SJSA1 (cell line): ENCODE data around the gene FAM83G. TPM values are rescaled to one million over a fixed set of nuclear protein-coding genes. Genes with fewer than 3 reads are reported as not detected.
A peak's percentile ranks its signal among the peaks of the same experiment; 100 is the strongest.

Experiments
- DNase-seq, 2 experiments: peaks; one replicate each; pipeline ENCODE4 v3.0.0-alpha.2; 2015 to 2020; ENCODE audit warnings: low spot score in 2 of 2, low read depth in 1 of 2
- H3K27ac ChIP-seq: fragments of 250-450 bp; sonication (Bioruptor Pico); 2 replicates; pipeline ENCODE4 v1.5.1; 2020; ENCODE audit warnings: mild to moderate bottlenecking, moderate library complexity
- H3K27me3 ChIP-seq: fragments of 250-450 bp; sonication (Bioruptor Pico); replicated peaks from 2 replicates; pipeline ENCODE4 v1.5.1; 2020; ENCODE audit warnings: mild to moderate bottlenecking, moderate library complexity
- H3K36me3 ChIP-seq: fragments of 250-450 bp; sonication (Bioruptor Pico); 2 replicates; pipeline ENCODE4 v1.5.1; 2020; ENCODE audit warnings: mild to moderate bottlenecking
- H3K4me1 ChIP-seq: fragments of 250-450 bp; sonication (Bioruptor Pico); replicated peaks from 2 replicates; pipeline ENCODE4 v1.6.1; 2021; ENCODE audit warnings: mild to moderate bottlenecking
- H3K4me3 ChIP-seq: fragments of 250-450 bp; sonication (Bioruptor Pico); 2 replicates; pipeline ENCODE4 v1.5.1; 2020; ENCODE audit warnings: mild to moderate bottlenecking
- H3K9me3 ChIP-seq: fragments of 250-450 bp; sonication (Bioruptor Pico); replicated peaks from 2 replicates; pipeline ENCODE4 v1.5.1; 2020; ENCODE audit warnings: mild to moderate bottlenecking
- total RNA-seq: library from RNA; depleted of rRNA; stranded (reverse); fragments of >200 nt; shearing (Covaris generic); gene quantifications from 2 replicates; pipeline ENCODE4 v1.2.3, GENCODE V29; 2014

The FAM83G gene
- total RNA-seq, 1 experiment from 2014 or later, result 6.7 TPM

DNA sequence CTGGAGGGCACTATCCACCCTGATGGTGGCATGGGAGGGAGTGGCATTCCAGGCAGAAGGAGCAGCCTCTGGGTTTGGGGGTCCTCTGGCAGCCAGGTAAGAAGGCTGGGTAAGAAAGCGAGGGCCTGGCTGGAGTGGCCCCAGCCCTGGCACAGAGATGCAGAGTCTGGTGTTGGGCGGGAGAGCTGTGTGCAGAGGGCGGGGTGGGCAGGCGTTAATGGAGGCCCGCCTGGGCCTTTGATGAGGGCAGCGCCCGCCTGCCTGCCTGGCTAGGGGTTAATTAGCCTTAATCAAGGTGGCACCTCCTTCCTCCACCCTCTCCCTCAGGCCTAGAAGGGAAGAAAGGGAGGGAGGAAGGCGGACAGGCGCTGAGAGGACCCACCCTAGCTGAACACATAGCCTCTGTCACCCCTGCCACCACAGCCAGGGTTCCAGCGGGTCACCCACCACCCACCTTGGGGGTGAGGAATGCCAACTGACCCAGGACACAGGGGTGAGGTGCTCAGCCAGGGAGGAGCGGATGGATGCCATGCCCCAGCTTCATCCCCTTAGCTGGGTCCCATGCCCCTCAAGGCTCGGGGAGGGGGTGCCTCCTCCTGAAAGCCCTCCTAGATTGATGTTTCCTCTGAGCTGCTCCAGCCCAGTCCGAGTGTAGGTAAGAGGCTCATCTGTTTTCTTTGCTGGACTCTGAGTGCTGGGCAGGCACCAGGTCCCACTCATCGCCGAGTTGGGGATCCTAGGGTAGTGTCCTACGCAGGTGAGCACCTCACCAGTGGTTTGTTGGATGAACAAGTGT lies 13.4 kb upstream of the FAM83G start:
- no peak for DNase-seq
- H3K4me1 ChIP-seq, result no peaks in the 10 kb centered on the region
- no peaks in the 10 kb centered on the region for H3K9me3 ChIP-seq

DNA sequence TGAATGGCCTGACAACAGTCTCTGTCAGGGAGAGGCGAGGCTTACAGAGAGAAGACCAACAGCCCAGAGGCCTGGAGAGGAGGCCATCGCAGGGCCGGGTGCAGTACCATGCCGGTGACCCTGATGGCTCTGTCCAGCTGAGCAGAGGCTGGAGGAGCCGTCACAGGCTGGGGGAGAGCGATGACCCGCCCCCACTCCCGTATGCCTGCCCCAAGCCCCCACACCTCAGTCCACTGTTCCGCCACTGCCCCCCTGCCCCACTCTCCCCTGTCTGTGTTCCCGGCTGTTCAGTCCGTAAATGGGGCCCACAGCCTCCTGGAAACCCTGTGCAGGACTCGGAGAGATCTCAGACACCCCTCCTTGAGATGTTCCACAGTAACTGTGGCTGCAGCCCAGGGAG lies 12.8 kb upstream of the FAM83G start:
- no peaks in the 10 kb centered on the region for H3K36me3 ChIP-seq
- no peak for DNase-seq

More for the DNA sequence above, 13.4 kb upstream of the FAM83G start:
- Histone ChIP-seq H3K27me3 (no peaks in the 10 kb centered on the region), H3K36me3 (no peaks in the 10 kb centered on the region), H3K4me3 (no peak overlapping the region), H3K27ac (no peak overlapping the region)

DNA sequence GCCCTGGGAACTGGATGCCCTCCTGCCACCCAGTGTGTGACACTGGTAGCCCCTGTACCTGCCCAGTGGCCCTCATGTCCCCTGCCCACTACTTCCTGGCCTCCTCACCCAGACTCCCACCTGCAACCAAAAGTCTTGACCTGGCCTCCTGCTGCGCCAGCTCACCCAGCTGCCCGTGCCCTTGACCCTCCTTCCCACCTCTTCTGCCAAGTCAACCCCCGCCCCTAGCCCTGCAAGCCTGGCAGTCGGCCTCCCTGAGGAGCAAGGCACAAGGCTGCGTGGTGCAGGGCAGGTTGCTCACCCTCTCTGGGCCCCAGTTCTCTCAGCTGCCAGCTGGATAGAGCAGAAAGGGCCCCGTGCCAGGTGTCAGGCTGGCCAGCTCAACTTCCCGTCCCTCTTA lies 12.3 kb upstream of the FAM83G start:
- Histone ChIP-seq H3K9me3 (no peaks in the 10 kb centered on the region), H3K4me1 (no peaks in the 10 kb centered on the region), H3K4me3 (no peak overlapping the region), H3K36me3 (no peaks in the 10 kb centered on the region), H3K27ac (no peak overlapping the region), H3K27me3 (no peaks in the 10 kb centered on the region)
- DNase-seq, result no peak

More for the DNA sequence above, 12.8 kb upstream of the FAM83G start:
- H3K27me3 ChIP-seq, result no peaks in the 10 kb centered on the region
- no peaks in the 10 kb centered on the region for H3K4me1 ChIP-seq
- H3K4me3 ChIP-seq, result no peak overlapping the region
- H3K9me3 ChIP-seq, result no peaks in the 10 kb centered on the region
- no peak overlapping the region for H3K27ac ChIP-seq

DNA sequence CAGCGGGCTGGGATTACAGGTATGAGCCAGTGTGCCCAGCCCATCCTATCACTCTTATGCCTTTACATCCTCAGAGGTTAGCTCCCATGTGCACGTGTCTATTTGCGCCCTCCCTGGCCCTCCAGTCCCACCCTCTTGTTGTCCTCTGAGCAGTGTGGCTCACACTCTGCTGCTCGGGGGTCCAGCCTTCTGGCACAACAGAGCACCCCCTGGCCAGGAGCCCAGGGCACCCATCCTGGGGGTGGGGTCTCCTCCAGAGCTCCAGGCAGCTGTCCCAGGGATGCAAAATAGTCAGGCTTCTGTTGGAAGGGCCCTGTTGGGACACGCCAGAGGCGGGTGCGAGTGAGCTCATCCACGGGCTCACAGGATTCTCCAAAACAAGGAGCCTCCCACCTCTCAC lies 11.7 kb upstream of the FAM83G start:
- Histone ChIP-seq H3K27me3 (no peaks in the 10 kb centered on the region), H3K27ac (no peak overlapping the region), H3K9me3 (no peaks in the 10 kb centered on the region), H3K36me3 (no peaks in the 10 kb centered on the region), H3K4me1 (peaks cover 5% of the 10 kb centered on the region), H3K4me3 (no peak overlapping the region)
- DNase-seq, result no peak

DNA sequence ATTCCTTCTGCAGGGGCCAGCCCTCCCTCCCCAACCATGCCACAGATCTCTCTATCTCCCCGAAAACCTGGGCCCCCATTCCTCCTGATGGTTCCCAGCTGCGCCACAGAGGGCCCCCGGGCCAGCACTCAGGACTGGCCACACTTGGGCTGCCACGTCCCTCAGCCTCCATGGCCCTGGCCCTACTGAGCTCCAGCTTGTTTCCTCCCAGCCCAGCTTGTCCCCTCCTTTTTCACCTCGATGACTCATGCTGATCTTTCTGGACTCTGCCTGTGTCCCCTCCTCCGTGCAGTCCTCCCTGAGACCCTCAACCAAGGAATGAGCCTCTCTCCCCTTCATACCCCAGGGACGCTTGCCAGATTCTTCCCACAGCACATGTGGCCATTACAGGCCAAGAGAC lies 10.9 kb upstream of the FAM83G start:
- no peak for DNase-seq
- Histone ChIP-seq H3K4me3 (no peak overlapping the region), H3K36me3 (no peaks in the 10 kb centered on the region), H3K27ac (no peak overlapping the region), H3K9me3 (no peaks in the 10 kb centered on the region), H3K27me3 (no peaks in the 10 kb centered on the region), H3K4me1 (peaks cover 12% of the 10 kb centered on the region)

DNA sequence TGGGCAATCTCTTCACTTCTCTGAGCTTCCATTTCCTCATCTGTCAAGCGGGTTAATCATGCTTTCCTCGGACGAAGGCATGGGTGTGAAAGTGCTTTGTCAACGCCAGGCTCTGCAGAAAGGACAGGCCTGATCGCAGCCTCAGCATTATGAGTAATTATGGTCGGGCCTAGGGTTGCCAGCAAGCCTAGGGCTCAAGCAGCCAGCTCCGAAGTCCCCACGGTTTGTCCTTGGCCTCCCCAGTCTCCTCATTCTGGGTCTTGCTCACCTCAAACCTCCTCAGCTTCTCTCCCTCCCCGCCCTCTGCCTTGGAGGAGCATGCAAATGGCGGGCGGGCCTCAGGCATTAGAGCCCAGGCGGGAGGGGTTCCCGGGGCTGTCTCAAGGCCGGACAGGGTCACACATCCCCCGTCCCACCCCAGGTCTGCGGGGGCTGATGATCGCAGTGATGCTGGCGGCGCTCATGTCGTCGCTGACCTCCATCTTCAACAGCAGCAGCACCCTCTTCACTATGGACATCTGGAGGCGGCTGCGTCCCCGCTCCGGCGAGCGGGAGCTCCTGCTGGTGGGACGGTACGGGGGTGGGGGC lies 10.2 kb upstream of the FAM83G start:
- Histone ChIP-seq H3K9me3 (no peaks in the 10 kb centered on the region), H3K4me3 (no peak overlapping the region), H3K27ac (no peak overlapping the region), H3K36me3 (no peaks in the 10 kb centered on the region), H3K4me1 (peaks cover 12% of the 10 kb centered on the region), H3K27me3 (no peaks in the 10 kb centered on the region)
- no peak for DNase-seq

DNA sequence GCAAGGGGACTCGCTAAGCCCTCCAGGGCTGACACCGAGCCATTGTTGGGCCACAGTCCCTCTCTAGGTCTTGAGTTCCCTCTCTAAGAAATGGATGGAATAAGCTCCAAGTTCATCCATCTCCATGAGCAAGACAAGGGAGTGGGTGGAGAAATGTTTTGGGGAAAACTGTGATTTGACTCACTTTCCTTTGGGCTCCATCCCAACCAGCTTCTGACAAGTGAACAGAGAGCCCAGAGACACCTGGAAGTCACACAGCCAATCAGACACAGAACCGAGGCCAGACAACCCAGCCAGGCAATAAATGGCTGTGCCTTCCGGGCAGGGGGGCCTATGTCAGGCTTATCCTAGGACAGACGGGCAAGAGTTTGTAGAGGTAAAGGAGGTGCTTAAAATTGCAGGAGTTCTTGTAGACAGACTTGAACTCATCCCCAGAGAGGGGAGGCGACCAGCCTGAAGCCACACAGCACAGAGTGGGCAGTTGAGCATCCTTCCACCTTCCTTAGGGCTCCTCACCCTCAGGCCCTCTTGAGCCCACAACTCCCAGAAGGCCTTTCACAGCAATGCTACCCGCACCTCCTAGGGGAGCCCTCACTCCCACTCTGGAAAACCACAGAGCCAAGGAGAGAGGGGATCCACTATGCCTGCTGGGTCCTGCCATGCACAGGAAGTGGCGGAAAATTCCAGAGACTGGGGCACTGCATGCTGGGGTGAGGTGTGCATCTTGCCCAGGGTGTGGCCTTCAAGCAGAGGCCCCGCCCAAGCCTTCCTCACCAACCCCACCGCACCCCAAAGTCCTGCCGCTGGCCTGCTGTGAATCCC lies 9.5 kb upstream of the FAM83G start:
- Histone ChIP-seq H3K36me3 (no peaks in the 10 kb centered on the region), H3K27me3 (no peaks in the 10 kb centered on the region), H3K27ac (no peak overlapping the region), H3K4me3 (no peak overlapping the region), H3K4me1 (peaks cover 12% of the 10 kb centered on the region), H3K9me3 (no peaks in the 10 kb centered on the region)
- no peak for DNase-seq

DNA sequence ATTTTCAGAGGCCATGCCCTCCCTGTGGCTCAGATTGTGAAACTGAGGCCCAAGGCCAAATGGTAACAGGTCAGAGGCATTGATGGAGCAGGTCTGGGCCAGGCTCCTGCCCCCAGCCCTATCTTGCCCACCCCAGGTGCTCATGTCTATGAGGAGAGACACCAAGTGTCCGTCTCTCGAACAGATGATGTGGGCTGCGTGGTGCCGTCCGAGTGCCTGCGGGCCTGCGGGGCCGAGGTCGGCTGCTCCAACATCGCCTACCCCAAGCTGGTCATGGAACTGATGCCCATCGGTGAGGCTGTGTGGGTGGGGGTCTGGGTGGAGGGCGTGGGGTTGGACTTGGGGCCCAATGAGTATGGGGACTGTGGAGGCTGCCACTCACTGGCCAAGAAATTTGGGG lies 8.7 kb upstream of the FAM83G start:
- Histone ChIP-seq H3K4me1 (peaks cover 12% of the 10 kb centered on the region), H3K27me3 (no peaks in the 10 kb centered on the region), H3K9me3 (no peaks in the 10 kb centered on the region), H3K27ac (no peak overlapping the region), H3K4me3 (no peak overlapping the region), H3K36me3 (no peaks in the 10 kb centered on the region)
- DNase-seq, result no peak

DNA sequence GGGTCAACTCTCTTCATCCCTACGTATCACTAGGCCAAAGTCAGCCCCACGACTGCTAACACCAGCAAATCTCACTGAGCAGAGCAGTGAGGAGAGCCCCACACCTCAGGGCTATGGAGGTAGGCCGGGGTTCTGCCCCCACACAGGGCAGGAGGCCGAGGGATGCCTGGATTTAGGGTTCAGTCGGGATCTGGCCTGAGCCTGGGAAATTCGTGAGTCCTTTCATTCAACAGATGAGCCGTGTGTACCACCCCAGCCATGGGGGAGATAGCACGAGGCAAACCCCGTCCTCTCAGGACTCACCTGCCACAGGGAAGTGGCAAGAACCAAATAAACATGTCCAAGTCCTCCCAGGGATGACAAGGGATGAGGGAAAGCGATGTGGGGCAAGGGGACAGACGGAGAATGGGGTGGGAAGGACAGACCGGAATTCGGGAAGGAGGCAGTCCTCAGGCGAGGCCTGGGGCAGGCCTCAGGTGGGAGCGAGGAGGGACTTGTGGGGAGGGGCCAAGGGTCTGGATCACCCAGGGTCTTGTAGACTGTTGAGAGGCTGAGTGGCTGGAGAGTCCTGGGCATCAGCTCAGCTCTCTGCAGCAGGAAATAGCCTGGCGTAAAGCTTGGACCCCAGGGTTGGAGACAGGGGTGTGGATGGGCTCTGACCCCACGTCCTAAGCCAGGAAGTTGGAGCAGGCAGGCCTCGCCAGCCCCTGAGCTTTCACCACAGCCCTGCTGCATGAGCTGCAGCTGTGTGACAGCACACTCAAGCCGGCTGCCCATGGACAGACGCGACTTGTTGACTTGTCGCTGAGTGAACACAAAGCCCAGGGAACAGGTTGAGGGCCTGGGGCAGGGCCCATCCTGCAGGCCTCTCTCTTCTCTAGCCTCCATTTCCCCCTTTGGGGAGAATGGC lies 7.9 kb upstream of the FAM83G start:
- no peak overlapping the region for H3K4me3 ChIP-seq
- no peak overlapping the region for H3K27ac ChIP-seq

DNA sequence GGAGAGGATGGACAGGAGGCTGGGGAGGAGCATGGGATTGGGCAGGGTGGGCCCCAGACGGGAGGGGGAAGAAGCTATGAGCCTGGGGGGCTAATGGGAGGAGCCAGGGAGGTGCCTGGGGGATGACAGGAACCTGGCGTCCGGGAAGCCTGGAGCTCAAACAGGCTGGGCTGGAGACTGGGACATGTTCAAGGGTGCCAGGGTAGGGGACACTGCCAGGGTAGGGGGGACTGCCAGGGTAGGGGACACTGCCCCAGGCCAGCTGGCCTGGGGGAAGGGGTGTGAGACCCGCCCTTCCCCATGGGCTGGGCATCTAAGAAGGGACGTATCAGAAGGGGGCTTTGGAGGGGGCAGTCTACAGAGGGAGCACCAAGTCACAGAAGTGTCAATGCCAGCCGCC lies 7.0 kb upstream of the FAM83G start:
- H3K36me3 ChIP-seq, result no peaks in the 10 kb centered on the region
- H3K27ac ChIP-seq, result no peak overlapping the region
- no peaks in the 10 kb centered on the region for H3K9me3 ChIP-seq
- no peak for DNase-seq
- no peak overlapping the region for H3K4me3 ChIP-seq
- no peaks in the 10 kb centered on the region for H3K27me3 ChIP-seq
- H3K4me1 ChIP-seq, result peaks cover 12% of the 10 kb centered on the region

More for the DNA sequence above, 7.9 kb upstream of the FAM83G start:
- Histone ChIP-seq H3K36me3 (no peaks in the 10 kb centered on the region), H3K9me3 (no peaks in the 10 kb centered on the region), H3K27me3 (no peaks in the 10 kb centered on the region), H3K4me1 (peaks cover 12% of the 10 kb centered on the region)
- no peak for DNase-seq

DNA sequence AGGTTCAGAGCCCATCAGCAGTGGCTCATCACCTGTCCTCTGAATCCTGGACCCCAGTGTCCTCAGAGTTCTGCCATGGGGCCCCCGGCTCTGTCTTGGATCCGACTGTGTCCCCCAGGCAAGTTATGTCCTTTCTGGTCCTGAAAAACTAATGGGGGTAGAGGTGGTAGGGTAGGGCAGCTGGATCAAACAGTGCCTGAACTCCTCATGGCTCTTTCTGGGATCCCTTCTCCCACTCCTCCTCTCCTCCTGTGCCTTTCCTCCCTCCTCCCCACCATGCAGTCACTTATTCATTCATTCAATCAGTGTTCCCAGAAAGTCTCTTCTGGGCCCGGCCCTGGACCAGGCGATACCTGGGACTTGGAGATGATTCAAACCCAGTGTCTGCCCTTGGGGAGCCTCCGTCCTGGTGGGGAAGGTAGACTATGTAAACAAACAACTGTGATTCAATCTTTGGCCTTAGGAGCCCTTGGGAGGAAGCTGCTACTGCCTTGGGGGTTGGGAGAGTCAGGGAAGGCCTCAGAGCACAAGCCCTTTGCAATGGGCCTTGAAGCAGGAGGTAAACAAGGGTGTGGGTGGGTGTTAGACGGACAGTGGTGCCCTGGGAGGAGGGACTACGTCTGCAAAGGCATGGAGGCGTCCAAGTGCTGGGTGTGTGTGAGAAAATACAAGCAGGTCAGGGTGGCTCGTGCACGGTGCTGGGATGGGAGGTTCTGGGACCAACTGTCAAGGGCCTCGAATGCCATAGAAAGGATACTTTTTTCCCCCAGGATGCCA lies 6.4 kb upstream of the FAM83G start:
- H3K4me3 ChIP-seq, result no peak overlapping the region
- H3K36me3 ChIP-seq, result no peaks in the 10 kb centered on the region
- H3K27ac ChIP-seq, result no peak overlapping the region
- peak in 1 of 2 experiments; percentile 25 for DNase-seq
- no peaks in the 10 kb centered on the region for H3K9me3 ChIP-seq
- no peaks in the 10 kb centered on the region for H3K27me3 ChIP-seq
- peaks cover 12% of the 10 kb centered on the region for H3K4me1 ChIP-seq

DNA sequence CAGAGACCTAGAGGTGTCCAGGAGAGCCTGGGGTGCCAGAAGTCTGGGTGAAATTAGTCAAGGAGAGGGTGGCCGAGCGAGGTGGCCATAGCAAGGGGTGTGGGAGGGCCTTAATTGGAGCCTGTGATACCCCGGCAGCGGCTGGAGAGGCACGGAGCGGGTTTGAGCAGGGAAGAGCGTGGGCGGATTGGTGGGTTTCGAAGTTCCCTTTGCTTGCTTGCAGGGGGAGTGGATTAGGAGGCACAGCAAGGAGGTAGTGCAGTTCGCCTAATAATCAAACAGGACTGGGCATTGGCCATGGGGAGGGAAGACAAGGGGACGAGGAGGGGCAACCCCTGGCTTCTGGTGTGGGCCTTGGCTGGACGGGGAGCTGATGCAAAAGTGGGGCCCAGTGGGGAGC lies 5.4 kb upstream of the FAM83G start:
- H3K4me3 ChIP-seq, result no peak overlapping the region
- no peaks in the 10 kb centered on the region for H3K27me3 ChIP-seq
- H3K4me1 ChIP-seq, result peaks cover 15% of the 10 kb centered on the region
- no peaks in the 10 kb centered on the region for H3K9me3 ChIP-seq
- no peaks in the 10 kb centered on the region for H3K36me3 ChIP-seq
- no peak for DNase-seq
- H3K27ac ChIP-seq, result no peak overlapping the region

DNA sequence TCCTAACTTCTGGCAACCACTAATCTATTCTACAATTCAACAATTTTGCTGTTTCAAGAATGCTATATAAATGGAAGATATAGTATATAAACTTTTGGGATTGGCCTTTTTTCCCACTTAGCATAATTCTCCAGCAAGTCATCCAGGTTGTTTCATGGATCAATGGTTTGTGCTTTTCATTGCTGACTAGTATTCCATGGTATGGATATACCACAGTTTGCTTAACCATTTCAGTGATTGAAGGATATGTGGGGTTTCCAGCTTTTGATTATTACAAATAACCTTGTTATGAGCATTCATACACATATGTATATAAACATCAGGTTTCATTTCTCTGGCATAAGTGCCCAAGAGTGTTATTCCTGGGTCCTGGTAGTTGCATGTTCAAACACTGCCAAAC lies 2.1 kb upstream of the FAM83G start:
- no peak overlapping the region for H3K4me3 ChIP-seq

More for the DNA sequence above, 2.1 kb upstream of the FAM83G start:
- Histone ChIP-seq H3K36me3 (peaks cover 15% of the 10 kb centered on the region), H3K9me3 (no peaks in the 10 kb centered on the region), H3K4me1 (peaks cover 30% of the 10 kb centered on the region), H3K27ac (no peak overlapping the region), H3K27me3 (no peaks in the 10 kb centered on the region)
- no peak for DNase-seq
